Head of caudate nucleus (tissue), 42 donors: ENCODE data around the gene HTRA3.

ENCODE experiments used
- DNase-seq, 42 donors: peaks; one replicate each; pipeline versions ENCODE4 v3.0.0 to v3.0.0-alpha.2; 2020 to 2021; ENCODE audit warnings: mixed read lengths in 7 of 42
- intact Hi-C: fragments of 100-400 bp; cut with DNase I; formaldehyde crosslinking; loops from one replicate; pipeline ENCODE4 v1.15.0; 2022

HTRA3 gene

DNA sequence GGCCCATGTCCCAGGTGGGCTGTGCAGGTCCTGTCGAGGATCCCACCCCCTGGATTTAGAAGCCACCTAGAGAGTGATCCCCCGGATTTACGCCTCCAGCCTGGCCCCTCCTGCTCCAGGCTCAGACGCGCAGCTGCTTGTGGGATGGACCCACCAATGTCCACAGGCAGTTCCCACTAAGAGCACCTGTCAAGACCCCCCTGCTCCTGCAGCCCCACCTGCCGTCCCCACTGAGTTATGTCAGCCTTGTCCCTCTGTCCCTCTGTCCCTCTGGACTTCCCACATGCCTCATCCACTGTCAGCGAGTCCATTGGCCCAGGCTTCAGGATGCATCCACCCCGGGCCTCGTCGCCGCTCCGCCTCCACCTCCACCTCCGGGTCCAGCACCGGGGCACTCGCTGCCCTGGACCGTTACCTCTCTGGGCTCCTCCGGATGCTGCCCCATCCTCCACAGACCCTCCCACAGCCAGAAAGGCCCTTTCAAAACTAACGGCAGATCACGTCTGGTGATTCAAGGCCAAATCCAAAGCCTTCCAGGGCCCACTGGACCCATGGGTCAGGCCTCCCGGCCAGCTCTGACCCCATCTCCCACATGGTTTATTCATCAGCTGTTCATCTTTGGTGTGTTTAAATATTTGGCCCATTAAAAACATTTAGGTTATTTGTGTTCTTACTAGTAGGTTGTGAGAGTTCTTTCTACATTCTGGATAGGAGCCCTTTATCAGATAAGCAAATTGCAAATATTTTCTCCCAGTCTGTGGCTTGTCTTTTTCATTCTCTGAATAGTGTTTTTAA, 28.3 kb downstream of the HTRA3 start:
- peak in 1 of 42 donors; percentile 27 for DNase-seq
- intact Hi-C loops: no loop called here

DNA sequence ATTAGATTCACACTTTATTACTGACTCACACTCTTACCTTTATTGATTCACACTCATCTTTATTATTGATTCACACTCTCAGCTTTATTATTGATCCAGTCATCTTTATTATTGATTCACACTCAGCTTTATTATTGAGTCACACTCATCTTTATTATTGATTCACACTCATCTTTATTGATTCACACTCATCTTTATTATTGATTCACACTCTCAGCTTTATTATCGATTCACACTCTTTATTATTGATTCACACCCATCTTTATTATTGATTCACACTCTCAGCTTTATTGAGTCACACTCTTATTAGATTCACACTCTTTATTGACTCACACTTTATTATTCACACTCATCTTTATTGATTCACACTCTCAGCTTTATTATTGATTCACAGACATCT, 31.3 kb downstream of the HTRA3 start:
- no peak for DNase-seq
- intact Hi-C loops: no loop called here

DNA sequence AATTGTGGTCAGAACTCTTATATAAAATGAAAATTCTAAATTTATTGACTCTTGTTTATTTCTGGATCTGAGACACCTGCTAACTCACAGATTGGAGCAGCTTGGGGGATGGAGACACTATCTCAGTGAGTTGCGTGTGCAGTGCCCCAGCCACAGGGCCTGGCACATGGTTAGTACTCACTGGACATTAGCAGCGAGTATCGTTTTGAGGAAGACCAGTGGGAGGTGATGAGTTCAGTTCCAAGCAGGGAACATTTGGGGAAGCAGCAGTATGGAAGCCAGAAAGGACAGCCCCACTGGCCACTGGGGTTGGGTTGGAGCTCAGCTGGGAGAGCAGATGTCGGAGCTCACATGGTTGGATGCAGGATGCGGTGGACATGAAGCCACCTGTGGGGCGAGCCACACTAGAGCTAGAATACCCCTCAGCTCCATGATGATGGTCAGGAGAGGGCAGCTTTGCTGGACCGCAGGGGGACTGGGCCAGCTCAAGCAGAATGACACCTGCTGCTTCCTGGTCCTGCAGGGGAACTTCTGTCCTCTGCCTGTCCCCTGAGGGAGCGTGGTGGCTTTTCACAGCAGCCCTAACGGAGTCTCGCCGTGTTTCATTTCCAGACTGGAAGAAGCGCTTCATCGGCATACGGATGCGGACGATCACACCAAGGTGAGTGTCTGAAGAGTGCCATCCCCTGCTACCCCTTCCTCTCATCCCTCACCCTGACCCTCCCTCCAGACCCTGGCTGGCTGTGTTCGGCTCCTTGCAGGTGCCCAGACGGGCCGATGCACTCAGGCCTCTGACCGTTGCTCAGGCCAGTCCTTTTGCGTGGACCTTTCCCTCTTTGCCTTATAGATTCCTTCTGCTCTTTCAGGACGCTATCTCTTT, 32.5 kb downstream of the HTRA3 start:
- intact Hi-C loops: no loop called here

DNA sequence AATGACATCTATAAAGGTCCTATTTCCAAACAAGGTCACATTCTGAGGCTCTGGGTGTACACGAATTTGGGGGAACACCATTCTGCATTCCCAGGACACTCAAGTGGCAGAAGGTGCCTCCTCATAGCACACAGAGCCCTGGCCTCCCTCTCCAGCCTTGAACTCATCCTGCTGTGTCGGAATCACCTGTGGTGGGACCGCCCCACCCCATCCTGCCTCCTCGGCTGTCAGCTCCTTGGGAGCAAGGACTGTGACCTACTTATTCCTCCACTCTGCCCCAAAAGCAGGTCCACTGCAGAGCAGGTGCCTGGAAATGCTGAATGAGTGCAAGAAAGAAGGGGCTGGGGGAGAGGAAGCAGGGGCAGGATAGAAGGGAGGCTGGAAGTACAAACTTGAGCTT, 33.5 kb downstream of the HTRA3 start:
- intact Hi-C loops: no loop called here
- DNase-seq: peak in 3 of 42 donors; percentile 4 to 21 (median 9)

More for the DNA sequence above, 32.5 kb downstream of the HTRA3 start:
- peak in 4 of 42 donors; percentile 1 to 19 (median 2) for DNase-seq

DNA sequence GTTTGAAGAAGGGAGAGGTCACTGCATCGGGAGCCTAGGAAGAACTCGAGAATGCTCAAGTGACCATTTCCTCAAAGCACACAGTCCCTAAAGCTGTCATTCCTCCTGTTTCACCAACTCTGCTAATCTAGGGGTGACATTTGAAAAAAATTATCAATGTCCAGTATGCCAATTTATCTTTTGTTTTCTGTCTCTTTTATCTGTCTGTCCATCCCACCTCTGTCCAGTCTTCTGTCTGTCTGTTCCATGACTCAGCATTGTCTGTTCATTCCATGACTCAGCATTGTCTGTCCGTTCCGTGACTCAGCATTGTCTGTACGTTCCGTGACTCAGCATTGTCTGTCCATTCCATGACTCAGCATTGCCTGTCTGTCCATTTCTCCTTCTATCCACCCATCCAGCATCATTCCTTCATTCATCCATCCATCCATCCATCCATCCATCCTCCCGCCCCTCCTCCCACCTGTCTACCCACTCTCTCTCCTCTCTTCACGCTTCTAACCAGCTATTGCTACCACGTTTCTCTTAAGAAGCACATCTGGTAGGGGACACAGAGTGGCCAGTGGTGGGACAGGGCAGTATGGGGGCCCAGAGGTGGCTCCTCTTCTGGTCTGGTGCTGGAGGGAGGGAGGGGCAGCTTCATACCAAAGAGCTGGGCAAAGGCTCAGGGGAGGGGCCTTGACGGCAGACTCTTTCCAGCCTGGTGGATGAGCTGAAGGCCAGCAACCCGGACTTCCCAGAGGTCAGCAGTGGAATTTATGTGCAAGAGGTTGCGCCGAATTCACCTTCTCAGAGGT, 34.1 kb downstream of the HTRA3 start:
- peak in 5 of 42 donors; percentile 1 to 16 (median 10) for DNase-seq

DNA sequence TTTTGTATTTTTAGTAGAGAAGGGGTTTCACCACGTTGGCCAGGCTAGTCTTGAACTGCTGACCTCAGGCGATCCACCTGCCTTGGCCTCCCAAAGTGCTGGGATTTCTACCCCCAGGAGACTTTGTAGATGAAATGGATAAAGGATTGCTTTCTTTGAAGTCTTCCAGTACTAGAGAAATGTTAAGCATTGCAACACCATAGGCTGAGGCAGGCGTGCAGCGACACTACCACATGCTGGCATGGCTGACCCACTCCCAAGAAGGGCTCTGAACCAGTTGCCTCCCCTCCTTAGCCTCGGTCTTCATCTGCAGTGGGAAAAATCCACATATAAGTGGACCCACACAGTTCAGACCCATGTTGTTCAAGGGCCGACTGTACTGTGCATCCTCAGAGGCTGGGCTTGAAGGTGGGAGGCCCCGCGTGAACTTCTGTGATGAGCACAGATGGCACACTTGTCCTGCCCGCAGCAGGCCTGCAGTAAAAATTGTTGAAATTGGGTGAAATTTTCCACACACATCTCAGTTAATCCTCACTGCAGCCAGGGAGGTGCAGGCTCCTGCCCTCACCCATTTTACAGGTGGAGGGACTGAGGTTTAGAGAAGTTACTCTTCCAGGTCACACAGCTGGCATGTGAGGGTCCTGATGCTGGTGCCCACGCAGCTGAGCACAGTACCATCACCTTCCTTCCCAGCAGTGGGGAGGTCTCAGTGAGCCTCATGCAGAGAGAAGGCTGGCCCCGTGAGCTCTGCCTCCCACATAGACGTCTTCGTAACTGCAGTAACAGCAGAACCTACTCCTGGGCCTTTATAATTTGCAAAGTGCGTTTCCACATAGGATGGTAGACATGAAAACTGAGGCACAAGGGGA, 35.5 kb downstream of the HTRA3 start:
- intact Hi-C loops: no loop called here
- peak in 3 of 42 donors; percentile 0 to 20 (median 10) for DNase-seq

More for the DNA sequence above, 34.1 kb downstream of the HTRA3 start:
- intact Hi-C loops: no loop called here

DNA sequence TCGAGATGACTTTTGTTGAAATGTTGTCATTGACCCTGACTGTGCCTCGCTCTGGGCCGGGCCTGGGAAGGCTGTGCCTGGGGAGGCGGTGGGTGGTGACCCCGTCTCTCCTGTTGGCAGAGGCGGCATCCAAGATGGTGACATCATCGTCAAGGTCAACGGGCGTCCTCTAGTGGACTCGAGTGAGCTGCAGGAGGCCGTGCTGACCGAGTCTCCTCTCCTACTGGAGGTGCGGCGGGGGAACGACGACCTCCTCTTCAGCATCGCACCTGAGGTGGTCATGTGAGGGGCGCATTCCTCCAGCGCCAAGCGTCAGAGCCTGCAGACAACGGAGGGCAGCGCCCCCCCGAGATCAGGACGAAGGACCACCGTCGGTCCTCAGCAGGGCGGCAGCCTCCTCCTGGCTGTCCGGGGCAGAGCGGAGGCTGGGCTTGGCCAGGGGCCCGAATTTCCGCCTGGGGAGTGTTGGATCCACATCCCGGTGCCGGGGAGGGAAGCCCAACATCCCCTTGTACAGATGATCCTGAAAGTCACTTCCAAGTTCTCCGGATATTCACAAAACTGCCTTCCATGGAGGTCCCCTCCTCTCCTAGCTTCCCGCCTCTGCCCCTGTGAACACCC, 36.4 kb downstream of the HTRA3 start:
- peak in 5 of 42 donors; percentile 3 to 34 (median 9) for DNase-seq
- intact Hi-C loops: no loop called here

DNA sequence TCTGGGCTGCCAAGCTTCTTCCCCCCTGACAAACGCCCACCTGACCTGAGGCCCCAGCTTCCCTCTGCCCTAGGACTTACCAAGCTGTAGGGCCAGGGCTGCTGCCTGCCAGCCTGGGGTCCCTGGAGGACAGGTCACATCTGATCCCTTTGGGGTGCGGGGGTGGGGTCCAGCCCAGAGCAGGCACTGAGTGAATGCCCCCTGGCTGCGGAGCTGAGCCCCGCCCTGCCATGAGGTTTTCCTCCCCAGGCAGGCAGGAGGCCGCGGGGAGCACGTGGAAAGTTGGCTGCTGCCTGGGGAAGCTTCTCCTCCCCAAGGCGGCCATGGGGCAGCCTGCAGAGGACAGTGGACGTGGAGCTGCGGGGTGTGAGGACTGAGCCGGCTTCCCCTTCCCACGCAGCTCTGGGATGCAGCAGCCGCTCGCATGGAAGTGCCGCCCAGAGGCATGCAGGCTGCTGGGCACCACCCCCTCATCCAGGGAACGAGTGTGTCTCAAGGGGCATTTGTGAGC, 37.0 kb downstream of the HTRA3 start:
- peak in 7 of 42 donors; percentile 1 to 33 (median 10) for DNase-seq
- intact Hi-C loops: no loop called here

DNA sequence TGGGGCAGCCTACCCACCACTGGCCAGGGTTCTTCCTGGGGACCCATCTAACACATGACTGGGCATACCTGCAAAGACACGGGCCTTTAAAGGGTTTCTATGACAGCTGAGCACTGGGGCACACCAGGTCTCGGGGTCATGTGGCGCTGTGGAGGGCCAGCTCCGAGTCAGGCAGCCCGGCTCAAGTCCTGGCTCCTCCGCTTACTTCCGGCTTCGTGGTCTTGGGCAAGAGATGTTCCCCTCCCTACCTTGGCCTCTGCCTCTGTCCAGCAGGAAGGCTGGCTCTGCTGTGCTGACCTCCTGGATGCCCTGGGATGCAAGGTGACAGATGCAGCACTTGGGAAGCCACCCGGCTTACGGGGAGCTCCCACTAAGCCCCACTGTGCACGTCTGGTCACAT, 37.6 kb downstream of the HTRA3 start:
- peak in 4 of 42 donors; percentile 0 to 21 (median 6) for DNase-seq
- intact Hi-C loops: no loop called here

DNA sequence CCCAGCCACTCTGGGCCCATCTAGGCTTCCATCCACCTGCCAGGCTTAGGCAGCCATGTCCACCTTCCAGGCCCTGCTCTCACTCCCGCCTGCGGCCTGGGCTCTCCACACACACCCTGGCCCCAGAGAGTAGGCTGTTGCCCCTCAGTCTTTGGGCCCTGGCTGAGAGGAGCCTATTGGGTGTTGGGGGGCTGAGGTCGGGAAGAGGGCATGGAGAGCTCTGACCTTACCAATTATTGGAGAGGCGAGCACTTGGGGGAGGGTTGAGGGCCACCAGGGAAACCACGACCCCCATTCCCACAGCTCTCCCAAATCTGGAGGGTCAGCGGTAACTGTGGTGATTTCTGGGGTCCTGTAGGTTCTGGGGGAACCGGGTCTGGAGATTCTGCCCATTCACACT, 38.2 kb downstream of the HTRA3 start:
- DNase-seq: peak in 6 of 42 donors; percentile 2 to 30 (median 7)
- intact Hi-C loops: no loop called here

DNA sequence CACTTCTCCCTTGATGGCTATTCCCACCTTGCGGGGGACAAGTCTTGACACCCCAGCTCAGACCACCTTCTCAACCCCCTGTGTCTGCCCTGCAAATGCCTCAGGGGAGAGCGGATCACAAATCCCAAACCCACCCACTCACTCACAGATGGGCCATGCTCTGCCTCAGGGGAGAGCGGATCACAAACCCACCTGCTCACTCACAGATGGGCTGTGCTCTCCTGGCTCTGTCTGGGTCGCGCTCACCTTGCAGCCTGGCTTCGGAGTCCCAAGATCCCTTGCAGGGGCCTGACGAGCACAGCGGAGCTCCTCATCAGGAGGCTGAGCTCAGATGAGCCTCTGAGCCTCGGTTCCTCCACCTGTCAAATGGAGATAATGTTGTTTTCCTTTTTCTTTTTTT, 38.6 kb downstream of the HTRA3 start:
- intact Hi-C loops: no loop called here
- DNase-seq: peak in 6 of 42 donors; percentile 1 to 11 (median 4)

DNA sequence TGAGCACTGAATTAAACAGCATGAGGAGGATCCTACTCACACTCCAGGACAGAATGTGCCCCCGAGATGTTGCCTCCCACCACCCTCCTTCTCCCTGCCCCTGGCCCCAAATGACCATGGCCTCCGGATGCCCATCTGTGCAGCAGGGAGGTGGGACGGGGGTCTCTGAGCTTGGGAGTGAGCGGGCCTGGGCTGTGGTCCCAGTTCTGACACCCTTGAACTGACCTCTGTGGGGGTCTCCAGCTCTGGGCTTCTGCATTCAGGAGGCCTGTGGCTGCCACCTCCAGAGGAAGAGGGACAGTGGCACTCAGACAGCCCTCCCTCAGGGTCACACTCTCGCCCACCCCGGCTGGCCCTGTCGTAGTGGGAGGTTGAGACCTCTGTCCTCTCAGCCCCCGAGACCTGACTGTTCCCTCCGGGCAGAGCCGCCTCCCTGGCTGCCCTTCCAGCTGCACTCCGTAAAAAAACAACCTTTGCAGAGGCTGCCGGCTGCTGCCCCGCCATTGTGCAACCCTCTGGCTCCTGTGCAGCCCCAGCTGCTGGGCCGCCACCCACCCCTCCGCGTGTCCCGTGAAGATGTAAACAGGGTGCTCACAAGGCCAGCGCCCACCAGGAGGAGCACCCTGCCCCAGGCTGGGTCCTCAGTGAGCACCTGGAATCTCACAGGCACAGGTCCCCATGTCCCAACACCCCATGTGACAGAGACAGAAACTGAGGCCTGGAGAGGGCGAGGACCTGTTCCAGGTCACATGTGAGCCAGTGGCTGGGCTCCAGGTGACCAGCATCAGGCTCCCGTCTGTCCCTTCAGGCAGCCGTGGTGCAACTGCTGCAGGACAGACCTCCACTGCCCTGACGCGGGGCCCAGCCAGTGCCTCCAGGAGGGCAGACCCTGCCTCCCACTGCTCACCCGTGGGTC, 39.6 kb downstream of the HTRA3 start:
- intact Hi-C loops: no loop called here
- peak in 5 of 42 donors; percentile 12 to 35 (median 16) for DNase-seq

DNA sequence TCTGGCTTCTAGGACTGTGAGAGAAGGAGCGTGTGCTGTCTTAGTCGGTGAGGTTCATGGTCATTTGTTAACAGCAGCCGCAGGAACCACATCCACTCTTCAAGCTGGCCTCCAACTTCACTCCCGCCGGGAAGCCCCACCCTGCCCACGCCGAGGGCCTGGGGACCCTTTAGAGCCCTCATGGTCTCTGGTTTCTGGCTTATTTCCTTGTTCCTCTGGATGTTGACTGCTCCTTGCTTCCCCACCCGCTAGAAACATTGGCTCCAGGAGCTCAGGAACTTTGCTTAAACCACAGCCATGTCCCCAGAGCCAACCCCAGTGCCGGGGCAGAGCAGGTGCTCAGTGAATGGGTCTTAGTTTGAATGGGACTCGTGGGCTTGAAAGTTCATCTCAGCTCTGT, 40.8 kb downstream of the HTRA3 start:
- intact Hi-C loops: no loop called here
- DNase-seq: peak in 3 of 42 donors; percentile 2 to 7 (median 4)

DNA sequence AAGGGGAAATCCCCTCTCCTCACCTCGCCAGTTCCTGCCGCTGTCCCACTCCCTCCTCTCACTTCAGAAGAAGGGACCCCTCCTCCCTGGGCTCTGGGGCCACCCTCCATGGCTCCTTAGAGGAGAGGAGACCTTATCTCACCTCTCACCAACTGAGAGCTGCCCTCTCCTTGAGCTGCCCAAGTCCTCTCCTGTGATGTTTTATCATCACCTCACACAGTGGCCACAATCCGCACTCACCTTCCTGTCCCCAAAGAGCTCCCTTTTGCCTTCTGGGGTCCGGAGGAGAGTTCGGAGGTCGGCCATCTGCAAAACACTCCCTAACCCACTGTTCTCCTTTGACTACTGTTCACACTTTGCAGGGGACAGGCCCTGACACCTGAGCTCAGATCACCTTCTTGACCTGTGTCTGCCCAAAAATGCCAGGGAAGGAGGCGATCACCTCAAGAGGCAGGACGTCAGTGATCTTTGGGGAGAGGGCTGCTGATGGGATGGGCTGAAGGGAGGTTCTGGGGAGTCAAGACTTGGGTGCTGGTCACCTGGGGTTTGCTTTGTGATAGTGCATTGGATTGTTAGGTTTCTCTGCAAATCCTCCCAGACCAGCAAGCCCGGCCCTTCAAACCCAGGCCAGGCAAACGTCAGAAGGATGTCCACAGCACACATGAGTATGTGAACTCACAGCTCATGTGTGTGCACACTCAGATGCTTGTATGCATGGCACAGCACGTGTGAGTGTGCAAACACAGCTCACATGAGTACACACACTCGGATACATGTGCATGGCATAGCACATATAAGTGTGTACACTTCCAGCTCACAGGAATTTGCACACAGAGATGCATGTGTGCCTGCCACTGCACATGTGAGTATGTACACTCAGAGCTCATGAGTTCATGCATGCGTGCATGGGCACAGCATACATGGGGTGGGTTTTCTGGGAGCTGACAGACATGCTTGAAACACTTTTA, 41.8 kb downstream of the HTRA3 start:
- peak in 7 of 42 donors; percentile 1 to 21 (median 10) for DNase-seq
- intact Hi-C loops: no loop called here

DNA sequence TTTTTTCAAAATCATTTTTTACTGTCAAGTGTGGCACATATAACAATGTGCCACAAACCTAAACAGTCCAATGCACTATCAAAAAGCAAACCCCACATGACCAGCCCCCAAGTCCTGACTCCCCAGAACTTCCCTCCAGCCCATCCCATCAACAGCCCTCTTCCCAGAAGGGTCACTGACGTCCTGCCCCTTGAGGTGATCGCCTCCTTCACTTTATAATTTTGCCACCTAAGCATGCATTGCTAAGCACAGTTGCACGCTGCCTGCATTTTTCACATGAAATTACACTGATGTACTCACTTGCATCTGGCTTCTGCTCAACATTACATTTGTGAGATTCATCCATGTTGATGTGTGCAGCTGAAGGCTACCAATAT, 42.5 kb downstream of the HTRA3 start:
- peak in 1 of 42 donors; percentile 1 for DNase-seq
- intact Hi-C loops: no loop called here
